ENCODE results near the gene GABRB3. TPM values are rescaled to one million over a fixed set of nuclear protein-coding genes. Genes with fewer than 3 reads are reported as not detected.

The GABRB3 gene
- total RNA-seq, 1 donor from 2014 or later = not detected

GRCh38 chr15:26565542-26565941 lies 207.3 kb downstream of the GABRB3 start:
- H3K27ac ChIP-seq = no peak overlapping the region
- H3K9me3 ChIP-seq = no peaks in the 10 kb centered on the region
- H3K36me3 ChIP-seq = no peaks in the 10 kb centered on the region
- H3K27me3 ChIP-seq = no peaks in the 10 kb centered on the region
- intact Hi-C loops (cut with DNase I) = no loop called here
- DNase-seq (ENCODE audit: low spot score in 2 of 2) = no peak
- H3K4me3 ChIP-seq = no peak overlapping the region
- H3K4me1 ChIP-seq = no peaks in the 10 kb centered on the region
- no peak for TF ChIP-seq CTCF (IDR thresholded peaks at IDR 0.05)

- no peaks in the 10 kb centered on the region for H3K36me3 ChIP-seq
- H3K27me3 ChIP-seq = no peaks in the 10 kb centered on the region
- intact Hi-C loops (cut with DNase I) = no loop called here
- H3K4me1 ChIP-seq = no peaks in the 10 kb centered on the region
- no peaks in the 10 kb centered on the region for H3K9me3 ChIP-seq
- no peak for TF ChIP-seq CTCF (IDR thresholded peaks at IDR 0.05)
- H3K4me3 ChIP-seq = no peak overlapping the region
- H3K27ac ChIP-seq = no peak overlapping the region
- DNase-seq (ENCODE audit: low spot score in 2 of 2) = no peak
Measured at GRCh38 chr15:26564361-26564760, 208.5 kb downstream of the GABRB3 start.

GRCh38 chr15:26562336-26562735 lies 210.5 kb downstream of the GABRB3 start:
- TF ChIP-seq CTCF (IDR thresholded peaks at IDR 0.05) = no peak
- no peak overlapping the region for H3K27ac ChIP-seq
- H3K9me3 ChIP-seq = no peaks in the 10 kb centered on the region
- no peaks in the 10 kb centered on the region for H3K27me3 ChIP-seq
- no peak for DNase-seq (ENCODE audit: low spot score in 2 of 2)
- intact Hi-C loops (cut with DNase I) = no loop called here
- no peaks in the 10 kb centered on the region for H3K4me1 ChIP-seq
- no peaks in the 10 kb centered on the region for H3K36me3 ChIP-seq
- H3K4me3 ChIP-seq = no peak overlapping the region

- Histone ChIP-seq H3K4me1 (no peaks in the 10 kb centered on the region), H3K27ac (no peak overlapping the region), H3K4me3 (no peak overlapping the region), H3K27me3 (no peaks in the 10 kb centered on the region), H3K9me3 (no peaks in the 10 kb centered on the region), H3K36me3 (no peaks in the 10 kb centered on the region)
- no peak for TF ChIP-seq CTCF (IDR thresholded peaks at IDR 0.05)
- DNase-seq (ENCODE audit: low spot score in 2 of 2) = no peak
- intact Hi-C loops (cut with DNase I) = no loop called here
Measured at GRCh38 chr15:26561896-26562295, 211.0 kb downstream of the GABRB3 start.

DNA sequence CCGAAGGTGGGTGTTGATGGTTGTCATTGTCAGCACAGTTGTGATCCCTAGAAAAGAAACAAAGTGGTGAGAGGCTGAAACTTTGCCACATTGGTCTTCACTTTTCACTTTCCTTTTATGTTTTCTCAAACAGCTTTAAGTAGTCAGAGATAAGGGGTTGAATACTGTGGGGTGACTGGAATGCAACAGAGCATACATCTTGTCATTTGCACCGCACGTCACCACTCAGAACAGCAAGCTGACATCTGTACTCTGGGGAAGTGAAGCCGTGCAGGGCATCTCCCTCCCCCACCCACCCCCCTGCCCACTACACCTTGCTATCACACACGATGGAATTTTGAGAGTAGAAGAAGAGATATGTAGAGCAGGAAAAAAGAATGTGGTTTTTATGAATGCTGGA lies 211.7 kb downstream of the GABRB3 start:
- Histone ChIP-seq H3K27ac (no peak overlapping the region), H3K9me3 (no peaks in the 10 kb centered on the region), H3K4me3 (no peak overlapping the region), H3K4me1 (no peaks in the 10 kb centered on the region), H3K27me3 (no peaks in the 10 kb centered on the region), H3K36me3 (no peaks in the 10 kb centered on the region)
- no peak for DNase-seq (ENCODE audit: low spot score in 2 of 2)
- intact Hi-C loops (cut with DNase I) = no loop called here
- no peak for TF ChIP-seq CTCF (IDR thresholded peaks at IDR 0.05)

GRCh38 chr15:26555898-26556297 lies 217.0 kb downstream of the GABRB3 start:
- no peaks in the 10 kb centered on the region for H3K9me3 ChIP-seq
- H3K27me3 ChIP-seq = no peaks in the 10 kb centered on the region
- H3K4me3 ChIP-seq = no peak overlapping the region
- TF ChIP-seq CTCF (IDR thresholded peaks at IDR 0.05) = no peak
- intact Hi-C loops (cut with DNase I) = no loop called here
- no peak for DNase-seq (ENCODE audit: low spot score in 2 of 2)
- H3K27ac ChIP-seq = no peak overlapping the region
- H3K4me1 ChIP-seq = no peaks in the 10 kb centered on the region
- H3K36me3 ChIP-seq = no peaks in the 10 kb centered on the region
